Ammon's horn (tissue), 1 donor: Measurements from ENCODE around the gene ULK1.
A peak's percentile ranks its signal among the peaks of the same experiment; 100 is the strongest.

Experiments
- DNase-seq: peaks from one replicate; pipeline ENCODE4 v3.0.0-alpha.2; 2016; ENCODE audit warnings: low spot score

The ULK1 gene

DNA sequence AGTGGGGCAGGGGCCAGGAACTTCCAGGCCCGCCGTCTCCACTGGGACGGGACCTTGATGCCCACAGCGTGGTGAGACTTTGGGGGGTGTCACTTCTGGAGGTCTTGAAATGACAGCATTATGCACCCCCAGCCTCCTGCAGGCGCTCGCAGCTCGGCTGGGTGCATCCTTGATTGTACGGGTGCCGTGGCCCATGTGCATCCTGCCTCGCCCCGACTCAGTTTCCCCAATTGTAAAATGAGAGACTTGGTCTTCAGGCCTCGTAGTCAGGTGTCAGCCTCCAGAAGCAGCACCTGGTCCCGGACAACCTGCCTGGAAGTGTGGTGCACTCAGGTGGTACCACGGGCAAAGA lies 25.7 kb downstream of the ULK1 start:
- no peak for DNase-seq

DNA sequence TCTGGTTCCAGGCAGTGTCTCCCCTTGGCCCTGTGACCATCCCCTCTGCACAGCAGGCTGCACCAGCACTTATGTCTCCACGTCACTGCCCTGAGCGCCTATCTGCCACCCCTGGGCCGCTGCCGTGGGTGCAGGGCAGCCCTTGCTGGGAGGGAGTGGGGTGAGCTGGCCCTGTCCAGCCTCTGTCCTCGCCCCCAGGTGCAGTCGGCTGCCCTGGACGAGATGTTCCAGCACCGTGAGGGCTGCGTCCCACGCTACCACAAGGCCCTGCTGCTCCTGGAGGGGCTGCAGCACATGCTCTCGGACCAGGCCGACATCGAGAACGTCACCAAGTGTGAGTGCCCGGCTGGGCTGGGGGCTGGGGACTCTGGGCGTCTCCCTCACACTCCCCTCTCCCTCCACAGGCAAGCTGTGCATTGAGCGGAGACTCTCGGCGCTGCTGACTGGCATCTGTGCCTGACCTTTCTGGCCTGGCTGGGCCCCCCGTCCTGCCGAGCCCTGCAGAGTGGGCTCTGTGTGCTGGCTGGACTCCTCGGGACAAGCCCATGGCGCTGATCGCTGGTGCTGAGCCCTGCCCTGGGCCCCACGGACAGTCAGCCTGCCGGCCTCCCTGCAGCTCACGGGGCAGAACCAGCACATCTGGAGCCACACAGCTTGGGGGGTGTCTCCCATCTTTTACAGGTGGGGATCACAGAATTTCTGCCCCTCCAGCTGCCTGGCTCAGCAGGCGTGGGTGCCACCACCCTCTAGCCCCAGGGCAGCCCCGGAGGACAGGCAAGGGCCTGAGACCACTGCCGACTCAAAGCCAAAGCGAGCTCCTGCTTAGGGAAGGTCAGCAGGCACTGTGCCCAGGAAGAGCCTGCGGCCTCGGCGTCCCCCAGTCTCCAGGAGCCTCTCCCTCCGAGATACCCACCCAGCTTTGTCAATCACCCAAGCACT lies 26.7 kb downstream of the ULK1 start:
- no peak for DNase-seq

GRCh38 chr12:131921866-131922769 lies 27.7 kb downstream of the ULK1 start:
- no peak for DNase-seq

GRCh38 chr12:131922772-131923171 lies 28.4 kb downstream of the ULK1 start:
- no peak for DNase-seq

GRCh38 chr12:131923260-131923659 lies 28.8 kb downstream of the ULK1 start:
- DNase-seq, result no peak

DNA sequence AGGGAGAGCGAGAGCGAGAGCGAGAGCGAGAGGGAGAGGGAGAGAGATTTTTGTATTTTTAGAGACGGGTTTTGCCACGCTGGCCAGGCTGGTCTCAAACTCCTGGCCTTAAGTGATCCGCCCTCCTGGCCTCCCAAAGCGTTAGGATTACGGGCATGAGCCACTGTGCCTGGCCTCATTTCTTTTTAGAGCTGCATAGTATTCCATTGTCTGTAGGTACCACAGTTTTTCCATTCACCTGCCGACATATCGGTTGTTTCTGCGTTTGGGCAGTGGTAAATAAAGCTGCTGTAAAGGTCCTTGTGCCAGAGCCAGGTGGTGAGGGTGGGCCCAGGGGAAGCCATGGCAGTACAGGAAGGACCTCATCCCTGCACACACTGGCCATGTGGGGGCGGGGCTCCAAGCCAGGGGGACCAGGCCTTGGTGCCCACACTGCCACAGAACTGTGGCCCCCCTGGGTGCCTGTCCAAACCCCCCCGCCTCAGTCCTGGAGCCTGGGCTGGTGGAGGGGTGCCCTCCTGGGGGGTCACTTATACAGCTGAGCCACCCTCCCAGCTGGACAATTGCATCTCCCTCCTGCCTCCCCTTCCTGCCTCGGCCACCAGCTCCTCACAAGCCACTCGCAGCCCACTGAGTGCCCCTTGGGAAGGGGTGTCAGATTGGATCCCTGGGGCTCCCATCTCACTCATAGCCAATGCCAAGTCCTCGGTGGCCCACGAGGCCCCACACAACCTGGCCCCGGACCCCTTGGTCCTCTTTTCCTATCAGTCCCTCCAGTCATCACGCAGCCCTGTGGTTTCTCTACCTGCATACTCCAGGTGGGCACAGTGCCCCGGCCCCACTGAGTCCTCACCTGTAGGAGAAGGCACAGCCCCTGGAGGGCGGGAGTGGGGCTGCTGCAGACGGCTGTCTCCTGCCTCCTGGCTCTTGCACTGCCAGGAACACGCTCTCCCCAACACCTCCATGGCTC lies 33.0 kb downstream of the ULK1 start:
- no peak for DNase-seq

DNA sequence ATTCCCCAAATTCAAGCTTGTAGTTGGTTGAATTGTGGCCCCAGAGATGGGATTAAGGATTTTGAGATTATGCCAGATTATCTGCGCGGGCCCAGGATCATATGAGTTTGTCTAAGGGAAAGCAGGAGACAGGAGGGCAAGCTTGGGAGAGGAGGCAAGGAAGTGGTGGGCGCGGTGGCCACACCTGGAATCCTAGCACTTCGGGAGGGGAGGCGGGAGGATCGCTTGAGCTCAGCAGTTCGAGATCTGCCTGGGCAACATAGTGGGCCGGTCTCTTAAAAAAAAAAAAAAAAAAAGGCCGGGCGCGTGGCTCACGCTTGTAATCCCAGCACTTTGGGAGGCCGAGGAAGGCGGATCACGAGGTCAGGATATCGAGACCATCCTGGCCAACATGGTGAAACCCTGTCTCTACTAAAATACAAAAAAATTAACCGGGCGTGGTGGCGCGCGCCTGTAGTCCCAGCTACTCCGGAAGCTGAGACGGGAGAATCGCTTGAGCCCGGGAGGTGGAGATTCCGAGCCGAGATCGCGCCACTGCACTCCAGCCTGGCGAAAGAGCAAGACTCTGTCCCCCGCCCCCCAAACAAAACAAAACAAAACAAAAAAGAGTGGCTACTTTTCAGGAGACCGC lies 33.8 kb downstream of the ULK1 start:
- DNase-seq, result no peak

GRCh38 chr12:131928711-131929580 lies 34.5 kb downstream of the ULK1 start, which contains the start of gene PUS1:
TSS of gene PUS1 (plus strand) at chr12:131929276. CDS start at chr12:131929723, 447 bp downstream.
- DNase-seq, result peak; percentile 96

DNA sequence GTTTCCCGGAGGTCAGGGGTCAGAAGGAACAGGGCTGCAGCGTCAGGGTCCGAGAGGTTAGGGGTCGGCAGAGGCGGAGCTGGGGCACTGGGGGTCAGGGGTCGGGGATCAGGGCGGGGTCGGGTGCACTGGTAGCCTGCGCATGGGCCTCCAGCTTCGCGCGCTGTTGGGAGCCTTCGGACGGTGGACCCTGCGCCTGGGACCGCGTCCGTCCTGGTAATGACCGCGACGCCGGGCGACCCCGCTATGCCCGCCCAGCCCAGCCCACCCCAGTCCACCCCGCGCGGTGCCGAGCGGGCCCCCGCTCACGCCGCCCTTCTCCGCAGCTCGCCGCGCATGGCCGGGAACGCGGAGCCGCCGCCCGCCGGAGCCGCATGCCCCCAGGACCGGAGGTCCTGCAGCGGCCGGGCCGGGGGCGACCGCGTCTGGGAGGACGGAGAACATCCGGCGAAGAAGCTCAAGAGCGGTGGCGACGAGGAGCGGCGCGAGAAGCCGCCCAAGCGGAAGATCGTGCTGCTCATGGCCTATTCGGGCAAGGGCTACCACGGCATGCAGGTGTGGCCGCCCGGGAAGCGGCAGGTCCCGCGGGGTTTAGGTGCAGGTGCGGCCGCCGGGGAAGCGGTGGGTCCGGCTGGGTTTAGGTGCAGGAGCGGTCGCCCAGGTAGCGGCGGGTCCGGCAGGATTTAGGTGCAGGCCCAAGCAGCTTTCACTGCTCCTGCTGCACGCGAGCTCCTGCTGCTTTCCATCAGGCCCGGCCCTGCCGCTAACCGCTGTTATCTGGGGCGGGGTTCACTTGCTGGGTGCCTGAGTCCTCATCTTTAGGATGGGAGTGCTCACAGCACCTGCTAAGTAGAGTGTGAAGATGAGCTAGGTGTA lies 35.4 kb downstream of the ULK1 start:
- DNase-seq, result no peak

- no peak for DNase-seq
These were observed 36.1 kb downstream of the ULK1 start for GRCh38 chr12:131930510-131930909.

DNA sequence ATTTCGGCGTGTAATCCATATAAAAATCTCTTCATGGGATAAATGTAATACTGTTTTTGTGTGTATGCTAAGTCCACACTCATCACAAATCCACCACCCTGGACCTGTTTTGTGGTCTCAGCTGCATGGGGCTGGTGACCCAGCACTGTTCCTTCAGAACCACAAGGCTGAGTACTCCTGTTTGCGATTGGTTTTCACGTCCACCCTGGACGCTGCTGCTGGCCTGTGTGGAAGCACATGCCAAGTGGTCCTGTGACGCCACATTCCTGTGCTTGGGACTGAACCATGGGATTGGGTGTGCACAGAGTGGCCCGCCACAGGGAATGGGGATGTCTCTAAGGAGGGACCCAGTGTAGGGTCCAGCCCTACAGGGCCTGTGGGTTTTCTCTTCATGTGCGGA lies 39.0 kb downstream of the ULK1 start:
- no peak for DNase-seq

- DNase-seq, result no peak
These were observed 40.1 kb downstream of the ULK1 start for GRCh38 chr12:131934535-131934934.

DNA sequence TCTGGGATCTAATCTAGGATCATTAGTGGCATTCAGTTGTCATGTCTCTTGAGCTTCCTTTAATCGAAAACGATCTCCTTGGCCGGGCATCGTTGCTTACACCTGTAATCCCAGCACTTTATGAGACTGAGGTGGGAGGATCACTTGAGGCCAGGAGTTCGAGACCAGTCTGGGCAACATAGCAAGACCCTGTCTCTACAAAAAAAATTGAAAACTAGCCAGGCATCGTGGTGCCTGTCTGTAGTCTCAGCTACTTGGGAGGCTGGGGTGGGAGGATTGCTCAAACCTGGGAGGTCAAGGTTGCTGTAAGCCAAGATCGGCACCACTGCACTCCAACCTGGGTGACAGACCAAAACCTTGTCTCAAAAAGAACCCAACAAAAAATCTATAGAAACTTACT lies 43.7 kb downstream of the ULK1 start:
- no peak for DNase-seq

DNA sequence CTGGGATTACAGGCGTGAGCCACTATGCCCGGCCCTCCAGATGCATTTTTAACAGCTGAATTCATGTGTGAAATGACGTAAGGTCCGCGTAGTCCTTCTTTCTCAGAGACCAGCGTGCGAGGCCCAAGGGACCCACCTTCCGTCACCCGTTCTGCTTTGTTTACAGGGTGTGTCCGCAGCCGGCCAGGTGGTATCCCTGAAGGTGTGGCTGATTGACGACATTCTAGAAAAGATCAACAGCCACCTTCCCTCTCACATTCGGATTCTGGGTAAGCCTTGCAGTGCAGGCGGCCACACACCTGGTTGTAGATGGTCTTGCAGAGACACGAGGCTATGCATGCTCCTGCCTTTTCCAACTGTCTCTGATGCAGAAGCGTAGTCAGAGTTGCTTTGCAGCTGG lies 44.6 kb downstream of the ULK1 start:
- no peak for DNase-seq

- DNase-seq, result no peak
These were observed 45.7 kb downstream of the ULK1 start for GRCh38 chr12:131940141-131940547.

DNA sequence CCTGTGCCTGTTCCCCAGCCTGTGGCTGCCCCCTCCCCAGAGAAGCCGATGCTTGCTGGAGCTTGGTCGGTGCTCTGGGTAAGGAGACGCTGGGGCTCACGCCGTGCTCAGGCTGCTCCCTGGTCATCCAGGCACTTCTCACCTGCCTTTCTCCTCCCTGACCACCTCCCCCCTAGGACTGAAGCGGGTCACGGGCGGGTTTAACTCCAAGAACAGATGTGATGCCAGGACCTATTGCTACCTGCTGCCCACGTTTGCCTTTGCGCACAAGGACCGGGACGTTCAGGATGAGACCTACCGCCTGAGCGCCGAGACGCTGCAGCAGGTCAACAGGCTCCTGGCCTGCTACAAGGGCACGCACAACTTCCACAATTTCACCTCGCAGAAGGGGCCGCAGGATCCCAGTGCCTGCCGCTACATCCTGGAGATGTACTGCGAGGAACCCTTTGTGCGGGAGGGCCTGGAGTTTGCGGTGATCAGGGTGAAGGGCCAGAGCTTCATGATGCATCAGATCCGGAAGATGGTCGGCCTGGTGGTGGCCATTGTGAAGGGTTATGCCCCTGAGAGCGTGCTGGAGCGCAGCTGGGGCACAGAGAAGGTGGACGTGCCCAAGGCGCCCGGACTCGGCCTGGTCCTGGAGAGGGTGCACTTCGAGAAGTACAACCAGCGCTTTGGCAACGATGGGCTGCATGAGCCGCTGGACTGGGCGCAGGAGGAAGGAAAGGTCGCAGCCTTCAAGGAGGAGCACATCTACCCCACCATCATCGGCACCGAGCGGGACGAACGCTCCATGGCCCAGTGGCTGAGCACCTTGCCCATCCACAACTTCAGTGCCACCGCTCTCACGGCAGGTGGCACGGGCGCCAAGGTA lies 46.9 kb downstream of the ULK1 start:
- no peak for DNase-seq

- no peak for DNase-seq
These were observed 47.5 kb downstream of the ULK1 start for GRCh38 chr12:131941987-131942341.

DNA sequence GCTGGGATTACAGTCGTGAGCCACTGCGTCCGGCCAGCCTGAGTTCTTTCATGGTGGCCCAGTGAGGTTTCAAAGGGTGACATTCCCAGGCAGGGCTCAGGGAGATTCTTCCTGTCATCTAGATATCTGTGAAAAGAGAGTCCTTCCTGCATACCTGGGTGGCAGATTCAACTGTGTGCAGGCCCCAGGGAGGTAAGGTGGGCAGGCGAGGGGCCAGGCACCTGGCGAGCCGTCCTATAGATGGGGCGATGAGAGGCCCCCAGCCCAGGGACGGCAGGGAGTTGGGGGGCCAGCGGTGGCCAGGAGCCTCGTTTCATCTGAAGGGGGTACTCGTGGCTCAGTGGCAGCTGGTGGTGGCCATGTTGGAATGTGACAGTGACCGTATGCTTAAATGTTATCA lies 48.2 kb downstream of the ULK1 start:
- DNase-seq, result no peak
